PC-9 (cell line): ENCODE data around the gene ADRB1. TPM values are rescaled to one million over a fixed set of nuclear protein-coding genes. Genes with fewer than 3 reads are reported as not detected.

ENCODE experiments used
- BruUV-seq: library from RNA; stranded (reverse); fragments of 400-500 nt; replicated peaks from 2 replicates; lab custom pipeline; 2021; lab: Mats Ljungman, UMichigan
- CTCF ChIA-PET: fragments of 300-600 bp; sonication (Branson Sonifier 250); formaldehyde crosslinking; loops from one replicate; lab custom pipeline; 2022; ENCODE audit warnings: antibody characterized with exemption; lab: Charles Lee
- POLR2A ChIA-PET: fragments of 300-600 bp; sonication (Branson Sonifier 250); formaldehyde crosslinking; loops from one replicate; lab custom pipeline; 2022; ENCODE audit warnings: antibody characterized with exemption; ENCODE audit not compliant: unreplicated experiment; lab: Charles Lee
- DNase-seq, 2 experiments: peaks; one replicate each; pipeline versions ENCODE4 v3.0.0 to v3.0.0-alpha.2; 2015 to 2022; ENCODE audit warnings: mixed read lengths in 1 of 2
- H2AFZ ChIP-seq: fragments of 200-600 bp; sonication (generic); 2 replicates; pipeline ENCODE4 v1.8.1; 2017; ENCODE audit warnings: antibody characterized with exemption
- H3F3A ChIP-seq: fragments of 200-600 bp; sonication (generic); 2 replicates; pipeline ENCODE4 v1.8.1; 2017; ENCODE audit warnings: antibody characterized with exemption, mild to moderate bottlenecking, low read depth; ENCODE audit not compliant: insufficient read depth
- H3K27ac ChIP-seq: fragments of 200-600 bp; sonication (generic); 2 replicates; pipeline ENCODE4 v1.6.1; 2016; ENCODE audit warnings: mixed run types
- H3K27me3 ChIP-seq: fragments of 200-600 bp; sonication (generic); 2 replicates; pipeline ENCODE4 v1.6.1; 2016; ENCODE audit warnings: low read depth, mixed run types; ENCODE audit not compliant: insufficient read depth
- H3K36me3 ChIP-seq: fragments of 200-600 bp; sonication (generic); 2 replicates; pipeline ENCODE4 v1.6.1; 2016; ENCODE audit warnings: low read depth, mixed run types
- H3K4me1 ChIP-seq: fragments of 200-600 bp; sonication (generic); replicated peaks from 2 replicates; pipeline ENCODE4 v1.6.1; 2016; ENCODE audit warnings: mixed run types; ENCODE audit not compliant: insufficient read depth
- H3K4me2 ChIP-seq: fragments of 200-600 bp; sonication (generic); 2 replicates; pipeline ENCODE4 v1.6.1; 2017; ENCODE audit warnings: mixed run types
- H3K4me3 ChIP-seq: fragments of 200-600 bp; sonication (generic); 2 replicates; pipeline ENCODE4 v1.6.1; 2016; ENCODE audit warnings: mixed run types
- H3K79me2 ChIP-seq: fragments of 200-600 bp; sonication (generic); 2 replicates; pipeline ENCODE4 v1.6.1; 2017; ENCODE audit warnings: low read depth, mixed run types
- H3K9me2 ChIP-seq: fragments of 200-600 bp; sonication (generic); 2 replicates; pipeline ENCODE4 v1.8.1; 2017; ENCODE audit warnings: mild to moderate bottlenecking; ENCODE audit not compliant: insufficient read depth
- H3K9me3 ChIP-seq: fragments of 200-600 bp; sonication (generic); 2 replicates; pipeline ENCODE4 v1.8.1; 2016; ENCODE audit warnings: low read depth; ENCODE audit not compliant: insufficient read depth
- H4K20me1 ChIP-seq: fragments of 200-600 bp; sonication (generic); 2 replicates; pipeline ENCODE4 v1.8.1; 2017; ENCODE audit not compliant: insufficient read depth
- CTCF ChIP-seq: fragments of 200-600 bp; sonication (generic); conservative IDR thresholded peaks from 2 replicates; pipeline ENCODE4 v1.6.1; 2017; ENCODE audit warnings: mixed run types, antibody characterized with exemption, mild to moderate bottlenecking, moderate library complexity
- EZH2 ChIP-seq: fragments of 200-600 bp; sonication (generic); IDR thresholded peaks from 2 replicates; pipeline ENCODE4 v1.8.0; 2017; ENCODE audit warnings: antibody characterized with exemption, low read depth
- intact Hi-C: fragments of 100-400 bp; cut with micrococcal nuclease; formaldehyde crosslinking; loops from one replicate; pipeline ENCODE4 v1.10.0; 2022; ENCODE audit not compliant: unreplicated experiment
- total RNA-seq: library from RNA; stranded (reverse); gene quantifications from 2 replicates; pipeline ENCODE4 v1.2.3, GENCODE V29; 2021

Gene ADRB1
- total RNA-seq, 1 experiment from 2014 or later, result 0.48 TPM

GRCh38 chr10:114025611-114026130 lies 18.0 kb upstream of the ADRB1 start:
- Histone ChIP-seq H3K27me3 (no peaks in the 10 kb centered on the region), H3F3A (peaks cover 21% of the 10 kb centered on the region), H3K9me3 (no peaks in the 10 kb centered on the region), H3K9me2 (no peaks in the 10 kb centered on the region), H3K4me1 (peaks cover 40% of the 10 kb centered on the region), H4K20me1 (no peaks in the 10 kb centered on the region), H3K27ac (peak overlapping the region; percentile 82), H2AFZ (no peak overlapping the region), H3K4me3 (no peak overlapping the region), H3K36me3 (no peaks in the 10 kb centered on the region), H3K4me2 (peak overlapping the region; percentile 68; the same call in 1 of the 2 replicates), H3K79me2 (no peaks in the 10 kb centered on the region)
- BruUV-seq, result no TSS peak
- TF ChIP-seq EZH2 (no peak), CTCF (no peak)
- ChIA-PET POLR2A (no interaction called here), CTCF (interaction anchor here (0.7 kb wide), 1 partner anchor 45 kb away, joined by 3 read pairs; no protein-coding TSS in a partner anchor)
- no peak for DNase-seq
- intact Hi-C loops, result no loop called here

- ChIA-PET POLR2A (no interaction called here), CTCF (interaction anchor here (0.6 kb wide), 1 partner anchor 99 kb away, joined by 3 read pairs; no protein-coding TSS in a partner anchor)
- Histone ChIP-seq H3K9me2 (no peaks in the 10 kb centered on the region), H3K4me1 (peaks cover 40% of the 10 kb centered on the region), H3K27ac (peak overlapping the region; percentile 82), H4K20me1 (no peaks in the 10 kb centered on the region), H3K9me3 (no peaks in the 10 kb centered on the region), H3K27me3 (no peaks in the 10 kb centered on the region), H3F3A (peaks cover 21% of the 10 kb centered on the region), H3K4me2 (peak overlapping the region; percentile 68), H3K4me3 (peak overlapping the region; percentile 35; the same call in 1 of the 2 replicates), H3K36me3 (no peaks in the 10 kb centered on the region), H2AFZ (no peak overlapping the region), H3K79me2 (no peaks in the 10 kb centered on the region)
- no TSS peak for BruUV-seq
- intact Hi-C loops, result no loop called here
- peak; percentile 40 to 82 for DNase-seq
- TF ChIP-seq CTCF (no peak), EZH2 (no peak)
These were observed 17.3 kb upstream of the ADRB1 start for GRCh38 chr10:114026189-114027040.

GRCh38 chr10:114027041-114027394 lies 16.6 kb upstream of the ADRB1 start:
- CTCF ChIA-PET, result interaction anchor here (0.6 kb wide), 1 partner anchor 99 kb away, joined by 3 read pairs; no protein-coding TSS in a partner anchor
- no peak overlapping the region for H2AFZ ChIP-seq
- no peaks in the 10 kb centered on the region for H3K36me3 ChIP-seq
- H3F3A ChIP-seq, result peaks cover 21% of the 10 kb centered on the region
- H3K4me1 ChIP-seq, result peaks cover 40% of the 10 kb centered on the region
- H3K4me2 ChIP-seq, result peak overlapping the region; percentile 68
- no peak for DNase-seq
- no peaks in the 10 kb centered on the region for H4K20me1 ChIP-seq
- H3K27ac ChIP-seq, result peak overlapping the region; percentile 82
- H3K9me3 ChIP-seq, result no peaks in the 10 kb centered on the region
- H3K4me3 ChIP-seq, result no peak overlapping the region; the same call in 1 of the 2 replicates
- H3K9me2 ChIP-seq, result no peaks in the 10 kb centered on the region
- no TSS peak for BruUV-seq
- no peak for TF ChIP-seq CTCF
- TF ChIP-seq EZH2, result no peak
- no peaks in the 10 kb centered on the region for H3K27me3 ChIP-seq
- H3K79me2 ChIP-seq, result no peaks in the 10 kb centered on the region
- POLR2A ChIA-PET, result no interaction called here
- intact Hi-C loops, result no loop called here
